Germinal center (tissue), 1 donor: ENCODE data around the gene CSGALNACT2.
"Not testable (repeated sequence)": the region's sequence is repeated elsewhere in the genome, so short reads cannot be mapped to it uniquely, and the experiment has no call there.

Experiments
- DNase-seq: peaks from one replicate; pipeline ENCODE4 v3.0.0; 2012; ENCODE audit warnings: mixed read lengths, low spot score

Gene CSGALNACT2

DNA sequence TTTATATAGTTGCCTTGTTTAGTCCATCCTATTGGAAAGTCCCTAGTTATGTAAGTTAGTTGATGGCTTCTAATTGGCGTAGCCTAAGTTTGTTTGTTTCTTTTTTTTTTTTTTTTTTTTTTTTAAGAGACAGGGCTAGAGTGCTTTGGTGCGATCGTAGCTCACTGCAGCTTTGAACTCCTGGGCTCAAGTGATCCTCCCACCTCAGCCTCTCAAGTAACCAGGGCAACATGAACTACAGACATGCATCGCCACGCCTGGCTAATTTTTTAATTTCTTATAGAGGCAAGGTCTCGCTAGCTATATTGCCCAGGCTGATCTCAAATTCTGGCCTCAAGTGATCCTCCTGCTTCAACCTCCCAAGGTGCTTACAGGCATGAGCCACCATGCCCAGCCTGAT lies 7.1 kb downstream of the CSGALNACT2 start:
- no peak for DNase-seq

DNA sequence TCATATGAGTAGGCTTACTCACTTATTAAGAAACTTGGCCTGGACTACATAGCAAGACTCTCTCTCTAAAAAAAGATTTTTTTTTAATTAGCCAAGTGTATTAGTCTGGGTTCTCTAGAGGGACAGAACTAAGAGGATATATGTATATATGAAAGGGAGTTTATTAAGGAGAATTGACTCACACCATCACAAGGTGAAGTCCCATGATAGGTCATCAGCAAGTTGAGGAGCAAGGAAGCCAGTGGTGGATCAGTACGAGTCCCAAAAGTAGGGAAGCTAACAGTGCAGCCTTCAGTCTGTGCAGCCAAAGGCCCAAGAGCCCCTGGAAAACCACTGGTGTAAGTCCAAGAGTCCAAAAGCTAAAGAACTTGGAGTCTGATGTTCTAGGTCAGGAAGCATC lies 7.7 kb downstream of the CSGALNACT2 start:
- not testable (repeated sequence) for DNase-seq

DNA sequence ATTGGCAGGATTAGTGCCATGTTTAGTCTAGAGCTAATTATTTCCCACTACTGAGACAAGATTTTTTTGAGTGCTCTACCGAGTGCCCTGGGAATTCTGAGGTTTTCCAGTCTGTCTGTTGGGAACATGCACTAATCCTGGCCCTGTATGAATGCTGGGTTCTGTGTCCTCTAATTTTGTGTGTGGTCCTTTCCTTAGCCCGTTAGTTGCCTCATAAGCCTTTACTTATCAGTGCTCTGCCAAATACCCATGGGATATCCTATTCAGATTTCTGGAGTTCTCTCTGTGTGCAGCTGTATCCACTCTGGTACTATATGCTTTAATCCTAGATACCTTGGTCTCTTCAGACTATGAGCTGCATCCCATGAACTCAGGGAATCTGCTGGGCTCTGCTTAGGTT lies 13.1 kb downstream of the CSGALNACT2 start:
- no peak for DNase-seq

DNA sequence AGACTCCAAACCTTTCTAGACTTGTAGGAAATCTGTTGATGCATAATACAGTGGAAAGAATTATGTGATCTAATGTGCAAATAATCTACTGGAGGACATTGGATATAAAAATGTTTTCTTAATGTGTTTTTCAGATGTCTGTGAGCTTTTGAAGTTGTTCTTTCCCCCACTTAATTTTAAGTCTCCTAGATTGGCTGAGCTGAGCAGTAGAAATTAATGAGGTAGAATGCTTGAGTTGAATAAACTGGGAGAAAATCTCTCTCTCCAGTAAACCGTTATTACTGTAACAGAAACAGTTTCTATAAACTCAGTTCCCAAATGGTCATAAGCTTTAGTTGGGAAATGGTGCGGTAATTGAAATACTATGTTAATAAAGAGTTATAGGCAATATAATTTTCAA lies 15.7 kb downstream of the CSGALNACT2 start:
- DNase-seq: no peak

DNA sequence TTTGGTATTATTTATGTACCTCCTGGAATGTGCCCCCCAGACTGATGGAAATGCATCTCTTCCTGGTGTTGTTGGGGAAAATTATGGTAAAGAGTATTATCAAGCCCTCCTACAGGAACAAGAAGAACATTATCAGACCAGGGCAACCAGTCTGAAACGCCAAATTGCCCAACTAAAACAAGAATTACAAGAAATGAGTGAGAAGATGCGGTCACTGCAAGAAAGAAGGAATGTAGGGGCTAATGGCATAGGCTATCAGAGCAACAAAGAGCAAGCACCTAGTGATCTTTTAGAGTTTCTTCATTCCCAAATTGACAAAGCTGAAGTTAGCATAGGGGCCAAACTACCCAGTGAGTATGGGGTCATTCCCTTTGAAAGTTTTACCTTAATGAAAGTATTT lies 17.0 kb downstream of the CSGALNACT2 start:
- DNase-seq: no peak

- DNase-seq: no peak
Observed at GRCh38 chr10:43155741-43156140, 17.5 kb downstream of the CSGALNACT2 start.

DNA sequence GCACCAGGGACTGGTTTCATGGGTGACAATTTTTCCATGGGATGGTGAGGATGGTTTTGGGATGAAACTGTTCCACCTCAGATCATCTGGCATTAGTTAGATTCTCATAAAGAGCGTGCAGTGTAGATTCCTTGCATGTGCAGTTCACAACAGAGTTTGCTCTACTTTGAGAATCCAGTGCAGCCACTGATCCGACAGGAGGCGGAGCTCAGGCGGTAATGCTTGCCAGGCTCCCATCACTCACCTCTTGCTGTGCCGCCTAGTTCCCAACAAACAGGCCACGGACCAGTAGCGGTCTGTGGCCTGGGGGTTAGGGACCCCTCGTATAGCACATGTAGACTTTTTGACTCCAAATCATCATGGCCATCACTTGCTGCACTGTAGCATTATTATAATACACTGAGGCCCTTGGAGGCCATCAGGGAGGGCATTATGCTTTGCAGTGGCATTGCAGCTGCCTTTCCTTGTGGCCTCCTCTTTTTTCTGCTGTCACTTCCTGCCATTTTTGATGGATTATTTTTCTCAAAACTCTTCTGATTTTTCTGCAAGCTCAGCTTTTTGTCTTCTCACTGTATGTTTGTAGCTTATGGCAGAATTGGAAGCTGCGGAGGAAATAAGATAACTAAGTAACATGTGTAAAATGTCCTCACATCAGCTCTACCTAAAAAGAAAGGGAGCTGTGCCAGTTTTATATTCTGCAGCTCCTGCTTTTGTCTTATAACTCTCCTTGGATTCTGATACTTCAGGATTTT lies 18.5 kb downstream of the CSGALNACT2 start:
- no peak for DNase-seq

DNA sequence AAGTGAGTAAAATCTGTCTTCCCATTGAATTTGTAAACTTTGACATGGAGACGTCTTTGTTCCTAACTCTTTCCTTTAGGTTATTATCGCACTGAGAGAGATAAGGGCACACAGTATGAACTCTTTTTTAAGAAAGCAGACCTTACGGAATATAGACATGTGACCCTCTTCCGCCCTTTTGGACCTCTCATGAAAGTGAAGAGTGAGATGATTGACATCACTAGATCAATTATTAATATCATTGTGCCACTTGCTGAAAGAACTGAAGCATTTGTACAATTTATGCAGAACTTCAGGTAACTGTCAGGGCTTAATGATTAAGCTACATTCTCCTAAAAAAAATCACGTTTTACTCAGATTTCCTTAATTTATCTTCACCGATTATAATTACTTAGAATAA lies 20.4 kb downstream of the CSGALNACT2 start:
- no peak for DNase-seq

GRCh38 chr10:43160046-43160920 lies 22.0 kb downstream of the CSGALNACT2 start:
- DNase-seq: no peak

- no peak for DNase-seq
Observed at GRCh38 chr10:43160921-43161255, 22.6 kb downstream of the CSGALNACT2 start.

- DNase-seq: no peak
Observed at GRCh38 chr10:43162604-43163003, 24.4 kb downstream of the CSGALNACT2 start.

DNA sequence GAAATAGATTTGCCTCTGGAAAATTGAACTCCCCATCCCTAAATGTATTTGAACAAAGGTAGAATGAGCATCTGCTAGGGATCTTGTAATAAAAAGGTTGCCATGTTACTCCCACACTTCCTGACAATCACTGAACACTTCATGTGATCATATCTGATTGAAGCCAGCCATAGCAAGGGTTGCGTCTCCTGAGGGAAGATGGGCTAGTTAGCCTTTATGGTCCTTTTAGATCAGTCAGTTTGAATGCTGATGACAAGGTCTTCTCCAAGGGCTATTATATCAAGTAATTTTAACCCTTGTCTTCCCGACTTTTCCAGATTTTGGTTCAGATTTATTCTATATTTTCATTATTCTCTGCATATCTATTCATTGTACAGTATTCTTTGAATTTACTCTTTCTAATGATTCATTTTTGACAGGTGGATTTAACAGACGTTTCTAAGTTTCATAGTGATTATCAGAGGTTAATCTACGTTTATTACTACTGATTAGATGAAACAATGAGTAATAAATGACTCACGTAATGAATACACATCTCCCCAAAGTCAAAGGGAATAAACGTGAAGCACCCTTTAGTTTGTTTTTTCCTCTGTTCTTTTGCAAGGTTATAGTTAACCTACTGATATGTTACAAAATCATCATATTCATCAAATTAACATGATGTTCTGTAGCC lies 28.1 kb downstream of the CSGALNACT2 start:
- no peak for DNase-seq

DNA sequence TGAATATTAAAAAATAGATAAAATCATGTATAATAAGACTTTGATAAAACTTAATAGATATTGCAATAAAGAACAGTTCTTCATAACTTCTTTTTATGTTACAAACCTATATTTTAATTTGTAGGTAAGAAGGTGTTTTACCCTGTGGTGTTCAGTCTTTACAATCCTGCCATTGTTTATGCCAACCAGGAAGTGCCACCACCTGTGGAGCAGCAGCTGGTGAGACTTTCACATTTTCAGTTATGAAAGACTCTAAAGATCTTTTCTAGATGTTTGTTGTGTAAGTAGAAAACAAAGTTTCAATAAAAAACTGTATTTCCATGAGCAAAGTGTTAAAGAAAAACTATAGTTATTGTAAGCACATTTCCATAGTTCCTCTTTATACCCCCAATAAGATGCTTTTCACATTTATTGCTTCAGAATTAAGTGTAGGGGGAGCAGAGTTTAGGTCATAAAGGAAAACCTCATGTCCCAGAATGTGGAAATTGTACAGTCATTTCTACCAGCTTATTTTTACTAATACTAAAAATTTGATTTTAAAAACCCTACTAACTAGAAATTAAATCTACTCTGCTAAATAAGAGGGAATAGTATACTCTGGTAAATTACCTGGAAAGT lies 28.7 kb downstream of the CSGALNACT2 start:
- DNase-seq: no peak

DNA sequence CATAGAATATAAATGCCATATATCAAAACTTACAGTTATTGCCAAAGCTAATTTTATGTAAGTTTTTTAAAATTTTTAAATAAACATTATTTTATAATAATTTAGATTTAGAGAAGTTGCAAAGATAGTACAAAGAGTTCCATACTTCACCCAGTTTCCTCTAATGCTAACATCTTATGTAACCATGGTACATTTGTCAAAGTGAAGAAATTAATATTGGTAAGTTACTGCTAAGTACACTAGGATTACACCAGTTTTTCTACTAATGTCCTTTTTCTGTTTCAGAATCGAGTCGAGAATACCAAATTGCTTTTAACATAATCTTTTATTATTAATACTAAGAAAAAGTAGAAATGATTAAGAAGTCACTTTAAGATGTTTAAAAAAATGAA lies 29.2 kb downstream of the CSGALNACT2 start:
- DNase-seq: no peak

DNA sequence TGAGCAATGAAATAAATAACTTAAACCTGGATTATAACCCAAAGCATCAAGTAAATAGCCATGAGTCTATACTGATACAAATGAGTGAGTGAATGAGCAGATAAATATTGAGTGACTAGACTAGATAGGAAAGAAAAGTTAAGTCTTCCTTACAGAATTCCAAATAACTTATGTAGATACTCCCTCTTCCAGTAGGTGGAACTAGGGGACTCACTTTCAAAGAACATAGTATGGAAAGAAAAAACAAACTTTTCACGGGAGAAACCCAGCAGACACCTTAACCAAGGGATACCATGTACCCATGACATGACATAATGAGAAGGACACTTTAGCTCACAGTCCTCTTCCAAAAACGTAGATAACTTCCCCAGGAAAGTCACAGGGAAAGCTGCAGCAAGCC lies 32.2 kb downstream of the CSGALNACT2 start:
- no peak for DNase-seq

DNA sequence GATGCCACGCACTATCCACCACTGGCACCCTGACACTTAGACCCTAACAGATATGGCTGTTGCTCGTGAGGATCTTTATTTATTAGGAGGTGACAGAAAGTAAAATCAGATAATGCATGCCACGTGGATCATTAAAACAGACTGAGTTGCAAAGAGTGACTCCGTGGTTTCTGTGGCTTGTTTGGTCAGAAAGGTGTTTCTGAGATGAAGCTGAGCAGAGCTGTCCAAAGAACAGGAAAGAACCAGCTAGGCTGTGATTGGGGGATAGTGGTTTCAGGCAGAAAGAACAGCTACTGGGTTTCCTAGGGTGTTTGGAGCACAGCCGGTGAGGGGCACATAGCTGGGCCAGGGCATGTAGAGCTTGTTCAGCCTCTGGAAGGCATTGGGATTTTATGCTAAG lies 34.4 kb downstream of the CSGALNACT2 start:
- DNase-seq: no peak

- DNase-seq: no peak
Observed at GRCh38 chr10:43173120-43173519, 34.9 kb downstream of the CSGALNACT2 start.

GRCh38 chr10:43174969-43175368 lies 36.7 kb downstream of the CSGALNACT2 start:
- DNase-seq: no peak

DNA sequence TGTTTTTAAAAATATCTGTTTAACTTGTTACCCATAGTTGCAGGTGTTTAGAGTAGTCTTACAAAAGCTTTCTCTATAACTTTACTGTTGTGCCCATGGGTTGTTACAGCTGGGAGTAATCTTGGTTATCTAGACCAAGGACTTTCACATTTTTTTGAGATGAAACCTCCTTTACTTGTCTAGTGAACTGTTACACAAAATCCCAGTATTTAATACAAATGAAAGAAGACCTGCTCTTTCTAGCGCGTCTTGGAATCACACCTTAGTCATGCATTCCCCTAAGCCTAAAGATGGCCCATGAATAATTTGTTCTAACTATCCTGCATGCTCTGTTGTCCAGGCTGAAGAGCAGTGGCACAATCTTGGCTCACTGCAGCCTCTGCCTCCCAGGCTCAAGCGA lies 38.0 kb downstream of the CSGALNACT2 start:
- no peak for DNase-seq

DNA sequence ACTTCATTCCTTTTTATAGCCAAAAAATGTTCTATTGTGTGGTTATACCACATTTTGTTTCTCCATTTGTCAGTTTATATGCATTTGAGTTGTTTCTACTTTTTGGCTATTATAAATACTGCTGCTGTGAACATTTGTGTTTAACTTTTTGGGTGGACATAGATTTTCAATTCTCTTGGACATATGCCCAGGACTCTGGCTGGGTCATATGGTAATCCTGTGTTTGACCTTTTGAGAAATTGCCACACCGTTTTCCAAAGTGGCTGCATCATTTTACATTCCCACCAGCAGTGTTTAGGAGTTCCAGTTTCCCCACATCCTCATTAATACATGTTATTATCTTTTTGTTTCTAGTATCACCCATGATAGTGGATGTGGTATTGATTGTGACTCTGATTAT lies 39.4 kb downstream of the CSGALNACT2 start:
- no peak for DNase-seq

DNA sequence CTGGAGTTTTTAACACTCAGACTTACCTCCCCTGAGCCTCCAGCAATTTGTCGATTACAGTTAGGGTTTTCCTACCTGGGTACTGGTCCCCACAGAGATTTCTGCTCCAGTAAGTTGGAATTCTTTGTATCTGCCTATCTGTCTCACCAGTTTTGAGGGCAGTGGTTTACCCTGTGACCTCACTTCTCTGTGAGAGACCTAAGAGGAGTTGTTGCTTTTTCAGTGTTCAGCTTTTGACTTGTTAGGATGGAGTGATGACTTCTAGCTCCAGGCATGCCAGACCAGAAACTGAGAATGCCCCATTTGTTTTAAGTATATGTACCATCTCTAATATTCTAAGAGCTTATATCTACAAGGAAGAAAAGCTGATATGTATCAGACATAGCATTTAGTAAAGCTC lies 42.9 kb downstream of the CSGALNACT2 start:
- no peak for DNase-seq

GRCh38 chr10:43183764-43184163 lies 45.5 kb downstream of the CSGALNACT2 start:
- not testable (repeated sequence) for DNase-seq

DNA sequence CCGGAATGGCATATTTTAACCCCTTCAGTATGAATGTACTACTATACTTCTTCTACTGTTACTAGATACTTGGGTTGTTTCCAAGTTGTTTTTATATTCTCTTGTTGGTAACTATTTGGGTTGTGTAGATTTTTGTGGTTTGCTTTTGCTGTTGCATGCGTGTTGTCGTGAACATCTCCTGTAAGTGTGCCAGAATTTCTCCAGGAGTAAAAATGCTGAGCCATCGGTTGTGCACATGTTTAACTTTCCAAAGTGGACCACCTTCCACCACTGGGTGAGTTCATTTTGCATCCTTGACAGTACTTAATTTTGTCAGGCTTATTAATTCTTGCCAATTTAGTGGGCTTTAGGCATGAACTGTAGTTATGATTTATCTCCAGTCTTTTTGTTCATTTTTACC lies 47.9 kb downstream of the CSGALNACT2 start:
- no peak for DNase-seq
